ENCODE data around the gene CPE.

GRCh38 chr4:165364452-165365080 is 14.2 kb upstream of the CPE start:
- no peak for TF ChIP-seq CTCF (IDR thresholded peaks at IDR 0.05; ENCODE audit: low read depth, low read length)
- no peak for TF ChIP-seq EZH2phosphoT487 (IDR thresholded peaks at IDR 0.05; ENCODE audit: low read depth)
